Smooth muscle cell of trachea (primary cell): Measurements from ENCODE around the gene ANKRD13C. TPM values are rescaled to one million over a fixed set of nuclear protein-coding genes. Genes with fewer than 3 reads are reported as not detected.

Experiments used
- total RNA-seq: library from RNA; depleted of rRNA; stranded (reverse); fragments of >200 nt; gene quantifications from 2 replicates; pipeline ENCODE4 v1.2.1, GENCODE V29; 2014

Gene ANKRD13C
- total RNA-seq = 30.1 and 34.2 TPM in 2 replicates

GRCh38 chr1:70354332-70355110 lies at the start of gene ANKRD13C:
ANKRD13C (minus strand) TSS chr1:70354722; CDS start chr1:70354408, 314 bp downstream.

GRCh38 chr1:70221238-70222121 lies 133.0 kb downstream of the ANKRD13C start, which contains the start of gene SRSF11:
SRSF11 (plus strand) TSS chr1:70221380; CDS start chr1:70221637, 257 bp downstream.

Other genes starting within 250 kb of the ANKRD13C start
- gene LRRC40, start 149.1 kb downstream of the ANKRD13C start, total RNA-seq = 15.5 and 32.3 TPM in 2 replicates
- gene SRSF11, start 133.3 kb downstream of the ANKRD13C start, total RNA-seq = 113 and 143 TPM in 2 replicates
- 3.8 and 4.4 TPM in 2 replicates for gene CTH, start 56.5 kb upstream of the ANKRD13C start, total RNA-seq